ENCODE results near the gene NAA35.
"Not testable (repeated sequence)": the region's sequence is repeated elsewhere in the genome, so short reads cannot be mapped to it uniquely, and the experiment has no call there.

NAA35 gene

DNA sequence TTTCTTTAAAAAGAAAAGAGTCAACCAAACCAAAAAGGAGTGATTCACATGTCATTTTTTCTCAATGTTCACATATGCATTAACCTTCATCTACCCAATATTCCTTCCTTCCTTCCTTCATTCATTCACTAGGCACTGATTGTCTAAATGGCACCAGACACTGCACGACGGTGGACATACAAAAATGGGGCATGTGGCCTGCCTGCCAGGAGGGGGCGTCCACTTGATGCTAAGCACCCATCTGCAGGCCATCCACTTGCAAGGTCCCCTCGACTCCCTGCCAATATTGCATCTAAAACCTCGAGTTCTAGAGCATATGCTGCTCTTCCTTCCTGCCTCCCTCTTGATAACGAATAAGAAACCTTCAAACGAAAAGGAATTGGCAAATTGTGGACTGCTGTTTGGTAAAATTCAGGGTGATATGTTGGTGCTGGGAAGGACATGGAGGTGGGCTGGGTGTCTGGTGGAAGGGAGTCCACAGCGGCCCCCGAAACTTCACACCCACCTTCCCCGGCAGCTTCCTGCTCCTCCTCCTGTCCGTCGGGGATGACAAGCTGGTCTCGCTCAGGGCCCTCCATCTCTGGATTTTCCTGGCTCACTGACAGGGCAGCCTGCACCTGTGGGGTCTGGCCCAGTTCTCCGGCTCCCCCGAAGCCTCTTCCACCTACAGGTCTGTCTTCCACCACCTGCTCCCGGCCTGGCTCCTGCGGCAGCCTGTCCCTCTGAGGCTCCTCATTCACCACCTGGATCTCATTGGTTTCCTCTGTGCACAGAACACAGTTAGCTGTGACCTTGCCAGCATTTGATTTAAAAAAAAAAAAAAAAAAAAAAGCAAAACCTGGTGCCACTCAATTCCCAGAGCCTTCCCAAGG, 94.2 kb downstream of the NAA35 start:
- DNase-seq, result peak; percentile 38

DNA sequence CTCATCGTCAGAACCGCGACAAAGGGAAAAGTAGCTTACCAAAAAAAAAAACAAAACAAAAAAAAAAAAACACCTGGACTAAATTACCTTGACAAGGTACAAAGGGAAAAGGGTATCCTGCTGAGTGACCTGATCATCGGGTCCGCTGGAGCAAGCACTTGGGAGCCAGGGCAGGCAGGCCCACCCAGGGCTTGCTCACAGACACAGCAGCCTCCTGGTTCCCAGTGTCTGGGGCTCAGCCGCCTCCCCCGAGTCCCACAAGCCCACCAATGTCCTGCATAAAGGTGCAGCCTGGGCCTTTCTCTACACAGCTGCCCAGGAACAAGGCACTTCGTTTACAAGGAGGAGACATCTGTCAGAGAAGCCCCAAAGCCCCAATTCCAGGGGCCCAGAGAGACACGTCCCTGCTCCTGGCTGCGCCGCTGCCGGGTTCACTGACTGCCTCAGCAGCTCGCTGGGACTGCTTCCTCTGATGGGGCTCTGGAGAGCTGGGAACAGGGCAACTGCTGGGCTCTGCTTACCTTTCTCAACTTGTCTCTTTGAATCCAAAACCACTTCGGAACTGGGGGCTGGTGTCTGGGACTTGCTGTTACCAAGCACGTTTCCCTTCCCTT, 95.0 kb downstream of the NAA35 start:
- DNase-seq, result no peak

DNA sequence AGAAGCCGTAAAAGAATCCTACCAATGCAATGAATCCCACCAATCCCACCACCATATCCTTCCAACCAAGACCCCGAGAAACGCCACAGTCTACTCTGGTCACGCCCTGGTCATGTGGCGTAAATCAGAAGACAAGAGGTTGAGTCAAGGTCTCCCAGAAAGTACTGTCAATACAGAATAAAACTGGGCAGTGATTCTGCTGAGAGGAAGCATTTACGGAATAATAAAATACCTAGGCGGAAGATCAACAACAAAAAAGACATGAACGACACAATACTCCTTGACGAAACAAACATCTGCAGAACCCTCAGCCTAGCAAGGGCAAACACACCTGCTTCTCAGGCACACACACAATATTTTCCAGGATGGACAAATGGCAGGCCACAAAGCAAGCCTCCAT, 95.6 kb downstream of the NAA35 start:
- DNase-seq, result no peak

- DNase-seq, result peak; percentile 58
These were observed 99.3 kb downstream of the NAA35 start for GRCh38 chr9:86039991-86040860.

- no peak for DNase-seq
These were observed 99.9 kb downstream of the NAA35 start for GRCh38 chr9:86040861-86041155.

GRCh38 chr9:86041311-86041741, 100.4 kb downstream of the NAA35 start:
- peak; percentile 59 for DNase-seq

- no peak for DNase-seq
These were observed 101.4 kb downstream of the NAA35 start for GRCh38 chr9:86042199-86042978.

GRCh38 chr9:86043586-86043985, 102.6 kb downstream of the NAA35 start:
- no peak for DNase-seq

DNA sequence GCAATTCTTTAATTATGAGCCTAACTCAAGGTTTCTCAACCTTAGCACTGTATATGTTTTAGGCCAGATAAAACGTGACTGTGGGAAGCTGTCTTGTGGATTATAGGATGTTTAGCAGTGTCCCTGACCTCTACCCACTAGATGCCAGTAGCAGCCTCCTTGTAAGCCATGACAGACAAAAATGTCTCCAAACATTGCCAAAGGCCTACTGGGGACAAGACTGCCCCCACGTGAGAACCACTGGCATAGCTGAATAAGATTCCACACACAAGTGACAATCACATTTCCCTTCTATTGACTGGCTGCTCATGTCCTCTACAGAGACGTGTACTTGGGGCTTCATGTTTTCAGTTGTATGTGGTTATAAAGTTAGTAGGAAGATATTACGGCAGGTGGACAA, 103.1 kb downstream of the NAA35 start:
- DNase-seq, result no peak

DNA sequence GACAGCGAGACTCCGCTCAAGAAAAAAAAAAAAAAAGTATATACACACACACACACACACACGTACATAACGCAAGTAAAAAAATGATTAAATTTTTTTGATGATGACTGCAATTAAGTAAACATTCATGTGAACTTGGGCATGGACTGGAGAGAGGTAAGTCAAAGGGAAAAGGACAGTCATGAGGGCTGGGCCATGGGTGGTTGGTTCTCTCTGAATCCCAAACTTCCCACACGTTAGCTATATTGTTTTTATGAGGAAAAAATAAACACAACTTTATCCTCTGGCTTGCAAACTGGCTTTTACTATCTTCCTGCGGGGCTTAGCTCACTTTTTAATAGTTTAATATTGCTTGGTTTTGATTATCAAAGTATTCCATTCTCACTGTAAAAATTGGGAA, 104.7 kb downstream of the NAA35 start:
- DNase-seq, result no peak

DNA sequence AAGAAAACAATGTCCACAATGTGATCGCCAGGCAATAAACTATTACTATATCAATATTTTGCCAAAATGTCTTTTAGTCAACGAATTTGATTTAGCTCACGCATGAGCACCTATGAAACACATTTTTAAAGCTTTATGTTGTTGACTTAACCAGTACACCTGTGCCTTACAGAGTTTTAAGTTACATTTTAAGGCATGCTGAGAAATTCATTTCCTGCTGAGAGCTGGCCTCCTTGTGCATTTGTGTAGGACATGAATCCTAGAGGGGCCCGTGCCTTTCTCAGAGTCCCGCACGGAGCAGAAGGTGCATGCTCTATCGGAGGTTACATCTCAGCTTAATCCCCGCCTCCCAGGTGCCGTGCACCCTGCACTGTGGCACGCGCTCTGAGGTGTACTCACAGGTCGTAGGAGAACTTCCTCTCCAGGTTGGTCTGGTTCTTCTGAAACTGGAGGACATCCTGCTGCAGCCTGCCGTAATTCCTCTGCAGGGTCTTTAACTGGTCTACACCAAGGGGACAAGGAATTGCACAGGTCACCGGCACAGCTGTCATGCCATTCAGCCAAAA, 105.2 kb downstream of the NAA35 start:
- no peak for DNase-seq

DNA sequence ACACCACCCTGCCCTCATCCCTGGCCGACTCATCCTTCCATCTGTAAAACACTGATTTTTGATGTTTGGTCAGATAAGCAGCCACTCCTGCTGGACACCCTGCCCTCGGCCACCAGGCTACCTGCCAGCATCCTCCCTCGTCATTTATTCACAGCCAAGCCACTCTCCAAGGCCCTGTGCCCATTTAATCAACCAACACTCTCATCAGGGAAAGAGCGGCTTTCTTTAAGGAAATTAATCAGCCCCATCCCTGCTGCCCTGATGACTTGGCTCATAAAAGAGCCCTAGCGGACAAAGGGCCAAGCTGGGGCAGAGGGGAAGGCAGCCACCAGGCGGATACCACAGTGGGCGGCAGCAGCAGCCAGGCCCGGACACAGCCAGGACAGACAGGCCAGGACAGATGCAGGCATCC, 106.0 kb downstream of the NAA35 start:
- no peak for DNase-seq

DNA sequence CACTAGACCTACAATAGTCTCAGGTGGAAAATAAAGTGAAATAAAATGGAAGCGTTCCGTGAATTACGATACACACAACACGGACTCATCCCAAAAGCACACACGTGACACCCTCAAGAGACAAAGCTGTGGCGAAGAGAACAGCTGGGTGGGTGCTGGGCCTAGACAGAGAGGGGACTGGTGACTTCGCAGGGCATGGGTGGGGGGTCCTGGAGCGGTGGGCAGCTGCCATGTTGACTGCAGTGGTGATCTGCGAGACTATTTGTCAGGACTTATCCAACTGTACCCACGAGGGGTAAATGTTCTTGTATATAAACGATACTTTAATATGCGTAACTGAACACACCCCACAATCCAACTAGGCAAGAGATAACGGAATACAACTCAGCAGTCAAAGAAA, 106.4 kb downstream of the NAA35 start:
- DNase-seq, result no peak

- not testable (repeated sequence) for DNase-seq
These were observed 107.2 kb downstream of the NAA35 start for GRCh38 chr9:86048018-86048742.

DNA sequence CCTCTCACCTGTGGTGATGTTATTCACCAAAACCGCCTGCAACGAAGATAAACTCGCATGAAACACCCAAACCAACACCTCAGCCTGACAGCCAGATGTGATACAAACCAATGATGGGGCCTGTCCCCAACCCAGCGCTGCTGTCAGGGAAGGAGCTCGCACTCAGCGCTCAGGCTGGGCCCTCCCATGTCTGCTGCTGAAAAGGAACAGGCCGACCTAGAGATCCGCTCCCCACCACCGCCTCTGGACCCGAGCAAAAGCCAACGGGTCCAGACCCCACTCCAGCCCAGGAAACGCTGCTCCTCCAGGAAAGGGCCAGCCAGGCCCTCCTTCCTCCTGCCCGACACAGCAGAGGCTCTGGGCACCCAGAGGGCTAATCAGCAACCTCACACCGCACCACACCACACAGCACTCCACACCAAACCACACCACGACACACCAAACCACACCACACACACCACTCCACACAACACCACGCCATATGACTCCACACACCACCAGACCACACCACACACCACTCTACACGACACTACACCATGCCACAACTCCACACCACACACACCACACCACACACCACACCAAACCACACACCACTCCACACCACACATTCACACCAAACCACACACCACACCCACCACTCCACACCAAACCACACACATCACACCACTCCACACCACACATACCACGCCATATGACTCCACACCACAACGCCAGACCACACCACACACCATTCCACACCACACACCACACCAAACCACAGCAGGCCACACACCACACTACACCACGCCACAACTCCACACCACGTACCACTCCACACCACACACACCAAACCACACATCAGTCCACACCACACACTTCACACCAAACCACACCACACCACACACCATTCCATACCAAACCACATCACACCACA, 111.9 kb downstream of the NAA35 start:
- DNase-seq, result no peak

DNA sequence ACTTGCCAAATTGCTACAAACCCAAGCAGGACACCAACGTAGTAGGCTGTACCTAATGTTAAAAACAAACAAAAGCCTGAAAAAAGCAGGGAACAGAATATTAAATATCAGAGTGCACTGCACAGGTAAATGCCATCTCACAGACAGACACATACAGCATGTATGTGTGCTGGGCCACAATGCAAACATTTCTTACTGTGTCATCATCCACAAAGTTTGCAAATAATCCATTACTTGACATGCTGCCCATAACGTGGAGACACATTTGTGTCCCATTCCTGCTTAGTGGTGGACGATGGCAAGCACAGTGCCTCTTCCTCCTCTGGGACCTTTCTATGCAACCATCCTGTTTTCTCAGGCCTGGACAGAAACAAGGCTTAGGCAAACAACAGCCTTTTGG, 113.7 kb downstream of the NAA35 start:
- no peak for DNase-seq

DNA sequence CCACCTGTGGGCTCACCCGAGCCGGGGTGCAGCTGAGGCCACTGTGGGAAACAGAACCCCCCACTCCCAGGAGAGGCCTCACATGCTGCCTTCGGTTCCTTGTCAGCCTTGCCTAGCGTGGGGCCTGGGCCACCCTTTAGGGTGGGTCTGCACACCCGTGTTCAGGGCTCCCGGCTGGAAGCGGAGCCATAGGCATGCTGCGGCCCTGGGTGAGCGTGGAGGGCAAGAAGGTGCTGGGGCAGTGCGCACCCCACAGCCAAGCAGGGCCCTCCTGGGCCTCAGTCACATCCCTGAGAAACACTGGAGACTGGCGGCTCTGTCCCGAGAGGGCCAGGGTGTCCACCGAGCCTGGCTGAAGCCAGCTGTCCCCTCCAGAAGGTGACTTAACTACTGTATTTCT, 116.5 kb downstream of the NAA35 start:
- DNase-seq, result no peak

DNA sequence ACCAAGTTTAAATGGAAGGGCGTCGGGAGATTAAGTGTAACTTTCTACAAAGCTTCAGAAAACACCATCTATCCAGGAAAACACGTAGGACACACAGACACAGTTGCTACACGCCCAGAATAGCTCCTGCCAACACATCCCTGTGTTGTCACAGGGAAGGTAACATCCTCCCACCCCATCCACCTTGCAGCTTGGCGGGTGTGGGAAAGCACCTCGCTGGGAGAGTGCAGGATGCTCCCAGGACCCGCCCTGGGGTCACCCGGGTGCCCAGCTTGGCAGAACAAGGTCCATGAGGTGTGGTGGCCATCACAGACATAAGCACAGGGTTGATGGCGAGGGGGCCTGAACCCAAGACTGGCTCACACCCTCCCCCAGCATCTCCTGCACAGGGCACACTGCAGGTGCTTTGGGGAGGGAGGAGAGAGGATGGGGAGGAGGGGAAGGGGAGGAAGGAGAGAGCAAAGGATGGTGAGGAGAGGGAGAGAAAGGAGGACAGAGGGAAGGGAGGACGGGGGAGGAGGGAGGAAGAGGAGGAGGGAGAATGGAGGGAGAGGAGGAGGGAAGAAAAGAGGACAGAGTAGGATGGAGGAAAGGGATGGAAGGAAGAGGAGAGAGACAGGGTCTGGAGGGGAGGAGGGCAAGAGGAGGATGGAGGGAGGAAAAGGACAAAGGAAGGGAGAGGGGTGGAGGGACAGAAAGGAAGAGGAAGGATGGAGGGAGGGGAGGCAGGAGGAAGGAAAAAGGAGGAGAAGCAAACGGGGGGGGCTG, 121.2 kb downstream of the NAA35 start:
- no peak for DNase-seq

DNA sequence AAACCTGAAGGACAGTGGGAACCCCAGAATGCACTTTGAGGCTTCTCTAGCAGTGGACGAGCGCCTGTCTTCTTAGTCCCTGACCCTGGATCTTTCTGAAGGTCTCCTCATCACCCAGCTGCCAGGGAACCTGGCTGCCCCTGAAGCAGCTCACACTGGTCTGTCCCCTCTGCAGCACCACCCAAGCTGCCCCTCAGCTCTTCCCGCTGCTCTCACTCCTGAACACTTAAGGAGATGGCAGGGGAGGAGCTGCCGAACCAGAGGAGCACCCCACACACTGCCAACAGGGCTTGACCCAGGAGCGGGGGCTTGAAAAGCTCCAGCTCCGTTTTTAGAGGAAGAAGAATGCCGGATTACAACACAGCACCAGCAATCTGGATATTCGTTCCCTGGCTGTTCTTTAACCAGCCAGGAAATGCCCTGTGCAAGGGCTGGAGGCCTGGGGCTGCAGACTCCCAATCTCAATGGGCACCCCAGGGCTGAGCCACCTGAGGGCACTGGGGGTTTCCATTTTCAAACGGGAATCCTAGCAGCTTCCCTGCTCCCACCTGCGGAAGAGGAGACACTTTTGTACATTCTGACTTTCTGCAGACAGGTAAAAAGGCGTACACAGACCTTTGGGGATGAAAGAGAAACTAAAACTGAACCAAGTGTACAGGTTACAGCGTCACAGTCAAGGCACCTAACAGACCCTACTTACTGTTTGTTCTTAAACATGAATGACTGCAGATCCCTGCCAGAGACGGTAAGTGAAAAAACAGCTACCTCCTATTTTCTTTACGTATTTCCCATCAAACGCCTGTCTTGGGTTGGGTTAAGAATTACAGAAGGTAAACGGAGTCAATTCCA, 122.1 kb downstream of the NAA35 start:
- DNase-seq, result no peak
